Umbilical cord (tissue), 2 donors: ENCODE measurements around the gene HBEGF. TPM values are rescaled to one million over a fixed set of nuclear protein-coding genes. Genes with fewer than 3 reads are reported as not detected.
A peak's percentile ranks its signal among the peaks of the same experiment; 100 is the strongest.

Experiments used
- DNase-seq: peaks from one replicate; pipeline ENCODE4 v3.0.0-alpha.2; 2015; ENCODE audit warnings: low spot score
- total RNA-seq: library from RNA; depleted of rRNA; stranded (reverse); fragments of >200 nt; gene quantifications from one replicate; pipeline ENCODE4 v1.2.3, GENCODE V29; 2014; ENCODE audit warnings: low replicate concordance; ENCODE audit not compliant: insufficient read depth

The HBEGF gene
- total RNA-seq, 1 donor from 2014 or later: 30.8 TPM

DNA sequence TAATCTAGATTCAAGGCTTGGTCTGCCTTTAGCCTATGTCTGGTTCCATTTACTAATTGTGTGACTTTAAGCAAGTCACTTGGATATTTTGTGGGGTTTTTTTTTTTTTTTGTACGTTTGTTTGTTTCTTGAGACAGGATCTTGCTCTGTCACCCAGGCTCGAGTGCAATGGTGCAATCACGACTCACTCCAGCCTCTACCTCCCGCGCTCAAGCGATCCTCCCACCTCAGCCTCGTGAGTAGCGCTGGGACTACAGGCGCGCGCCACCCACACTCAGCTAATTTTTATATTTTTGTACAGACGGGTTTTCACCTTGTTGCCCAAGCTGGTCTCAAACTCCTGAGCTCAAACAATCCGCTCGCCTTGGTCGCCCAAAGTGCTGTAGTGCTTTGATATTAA, 42.4 kb downstream of the HBEGF start:
- DNase-seq: no peak

- peak; percentile 99 for DNase-seq
Measured at GRCh38 chr5:140302786-140303639, 43.4 kb downstream of the HBEGF start, which contains the start of gene PFDN1. PFDN1 (minus strand) TSS chr5:140303101; CDS start chr5:140303073, 28 bp downstream.

DNA sequence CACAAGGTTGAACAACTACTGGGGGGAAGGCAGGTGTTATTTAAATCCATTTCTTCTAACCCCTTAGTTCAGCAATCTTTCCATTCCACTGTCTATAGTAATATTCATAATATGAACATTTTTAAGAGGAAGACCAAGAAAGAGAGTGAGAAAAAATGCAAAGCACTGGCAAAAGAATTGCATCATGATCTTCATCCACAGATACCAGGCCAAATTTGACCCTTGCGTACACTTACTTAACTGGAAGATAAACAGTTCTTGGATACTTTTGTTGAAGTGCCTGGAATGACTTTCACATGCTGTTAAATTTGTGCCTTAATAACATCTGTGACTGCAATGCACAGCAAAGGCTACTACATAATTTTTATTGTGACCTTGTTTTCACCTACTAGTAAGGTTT, 45.3 kb downstream of the HBEGF start:
- no peak for DNase-seq

GRCh38 chr5:140299056-140299455, 47.3 kb downstream of the HBEGF start:
- no peak for DNase-seq

DNA sequence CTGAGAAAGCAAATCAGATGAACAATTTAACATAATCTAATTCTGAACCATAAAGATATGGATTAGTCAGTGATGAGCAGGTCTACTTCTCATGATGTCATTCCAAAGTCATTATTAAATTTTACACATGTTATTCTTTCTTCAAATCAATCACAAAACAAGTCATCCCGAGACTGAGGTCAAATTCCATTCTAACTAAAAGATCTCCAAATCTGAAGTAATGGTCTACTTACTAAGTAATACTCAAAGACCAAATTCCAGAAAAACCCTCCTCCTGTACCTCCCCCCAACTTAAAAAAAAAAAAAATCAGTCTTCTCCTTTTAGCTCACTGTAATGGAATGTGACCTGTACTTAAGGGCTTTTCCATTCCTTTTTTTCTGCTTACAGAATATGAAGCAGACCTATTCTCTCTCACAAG, 48.2 kb downstream of the HBEGF start:
- DNase-seq: peak; percentile 59

DNA sequence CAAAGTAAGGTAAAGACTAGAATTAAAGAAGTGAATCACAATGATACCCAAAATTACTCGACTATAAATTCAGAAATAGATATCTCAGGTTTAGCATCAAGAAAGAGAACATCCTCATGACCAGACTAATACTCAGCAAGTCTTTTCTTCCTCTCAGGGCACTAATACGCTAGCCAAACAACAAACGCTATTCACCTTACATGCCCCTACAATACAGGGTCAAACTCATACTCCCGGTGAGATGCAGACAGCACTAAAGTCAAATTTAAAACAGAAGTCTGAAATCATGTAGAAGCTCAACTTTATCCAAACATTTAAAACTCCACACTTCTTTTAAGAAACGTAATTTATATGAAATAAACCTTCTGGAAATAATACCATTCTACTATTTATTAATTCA, 49.1 kb downstream of the HBEGF start:
- DNase-seq: no peak

GRCh38 chr5:140296289-140296688, 50.1 kb downstream of the HBEGF start:
- DNase-seq: no peak

GRCh38 chr5:140295414-140295813, 51.0 kb downstream of the HBEGF start:
- DNase-seq: peak; percentile 96

- no peak for DNase-seq
Measured at GRCh38 chr5:140294753-140295152, 51.6 kb downstream of the HBEGF start.

GRCh38 chr5:140293849-140294100, 52.6 kb downstream of the HBEGF start:
- no peak for DNase-seq

- no peak for DNase-seq
Measured at GRCh38 chr5:140293091-140293848, 53.1 kb downstream of the HBEGF start.

- no peak for DNase-seq
Measured at GRCh38 chr5:140292212-140293036, 54.0 kb downstream of the HBEGF start.

DNA sequence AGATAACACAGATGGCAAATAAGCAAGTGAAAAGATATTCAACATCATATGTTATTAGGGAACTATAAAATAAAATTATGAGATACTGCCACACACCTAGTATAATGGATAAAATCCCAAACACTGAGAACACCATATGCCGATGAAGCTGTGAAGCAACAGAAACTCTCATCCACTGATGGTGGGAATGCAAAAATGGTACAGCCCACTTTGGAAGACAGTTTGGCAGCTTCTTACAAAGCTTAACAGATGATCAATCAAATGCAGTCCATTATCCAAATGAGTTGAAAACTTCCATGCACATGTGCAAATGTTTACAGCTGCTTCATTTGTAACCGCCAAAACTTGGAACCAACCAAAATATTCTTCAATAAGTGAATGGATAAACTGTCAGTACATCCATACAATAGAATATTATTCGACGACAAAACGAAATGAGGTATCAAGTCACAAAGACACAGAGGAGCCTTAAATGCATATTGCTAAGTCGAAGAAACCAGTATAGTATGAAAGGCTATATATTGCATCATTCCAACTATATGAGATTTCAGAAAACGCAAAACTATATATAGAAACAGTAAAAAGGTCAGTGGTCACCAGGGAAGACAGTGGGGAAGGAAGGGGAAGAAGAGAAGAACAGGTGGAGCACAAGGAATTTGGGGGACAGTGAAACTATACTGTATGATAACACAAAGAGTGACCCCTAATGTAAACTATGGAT, 58.4 kb downstream of the HBEGF start:
- no peak for DNase-seq

- DNase-seq: no peak
Measured at GRCh38 chr5:140286424-140286823, 60.0 kb downstream of the HBEGF start.

GRCh38 chr5:140284013-140284412, 62.4 kb downstream of the HBEGF start:
- no peak for DNase-seq

Other genes starting within 250 kb of the HBEGF start
- 24.1 TPM for gene PURA, start 232.5 kb downstream of the HBEGF start, total RNA-seq
- 26.7 TPM for gene IGIP, start 220.7 kb downstream of the HBEGF start, total RNA-seq
- gene CYSTM1, start 171.4 kb downstream of the HBEGF start, total RNA-seq: 6.3 TPM
- 62.8 TPM for gene PFDN1, start 43.5 kb downstream of the HBEGF start, total RNA-seq
- not detected for gene SLC4A9, start 13.6 kb upstream of the HBEGF start, total RNA-seq
- 104 TPM for gene ANKHD1, start 55.2 kb upstream of the HBEGF start, total RNA-seq
- not detected for gene EIF4EBP3, start 201.1 kb upstream of the HBEGF start, total RNA-seq
- 12.0 TPM for gene SRA1, start 210.9 kb upstream of the HBEGF start, total RNA-seq
- 21.9 TPM for gene APBB3, start 218.0 kb upstream of the HBEGF start, total RNA-seq
- gene SLC35A4, start 218.2 kb upstream of the HBEGF start, total RNA-seq: 12.3 TPM